ENCODE measurements around the gene NFATC2.

The NFATC2 gene

DNA sequence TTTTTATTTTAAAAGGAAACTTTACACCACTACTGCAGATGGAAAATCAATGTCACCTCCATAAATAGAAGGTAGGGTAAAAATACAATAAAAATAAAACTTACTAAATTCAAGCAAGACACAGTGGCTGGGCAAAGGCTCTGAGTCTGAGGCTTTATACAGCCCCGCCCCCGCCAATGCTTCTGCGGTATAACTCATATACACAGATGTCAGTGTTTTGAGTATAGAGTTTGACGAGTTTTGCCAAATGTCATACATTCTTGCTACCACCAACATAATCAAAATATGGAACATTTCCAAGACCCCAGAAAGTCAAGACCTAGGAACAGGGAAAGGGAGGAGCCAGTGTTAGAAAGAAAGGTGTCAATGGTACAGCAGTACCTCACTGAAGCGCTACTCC lies 12.8 kb downstream of the NFATC2 start:
- no peak overlapping the region for H3K27ac ChIP-seq (ENCODE audit: extremely low read depth, low read depth, low read length)
- H3K9me3 ChIP-seq (ENCODE audit: control insufficient read depth, insufficient read depth, low read depth, low read length): no peaks in the 10 kb centered on the region
- POLR2A ChIA-PET: no interaction called here
- H3K36me3 ChIP-seq (ENCODE audit: control insufficient read depth in 2 of 2, insufficient read depth in 1 of 2, low read length in 2 of 2): no peaks in the 10 kb centered on the region
- CTCF ChIA-PET: no interaction called here
- TF ChIP-seq ZNF792 (tag by site-specific recombination; IDR thresholded peaks at IDR 0.05) (no peak), ZNF426 (tag by site-specific recombination; IDR thresholded peaks at IDR 0.05) (no peak), ZNF610 (tag by site-specific recombination; IDR thresholded peaks at IDR 0.05; ENCODE audit: borderline replicate concordance) (no peak), KLF16 (tag by site-specific recombination; IDR thresholded peaks at IDR 0.05) (no peak), YY2 (tag by site-specific recombination; IDR thresholded peaks at IDR 0.05) (no peak)
- TF ChIP-seq, protein P1, sequence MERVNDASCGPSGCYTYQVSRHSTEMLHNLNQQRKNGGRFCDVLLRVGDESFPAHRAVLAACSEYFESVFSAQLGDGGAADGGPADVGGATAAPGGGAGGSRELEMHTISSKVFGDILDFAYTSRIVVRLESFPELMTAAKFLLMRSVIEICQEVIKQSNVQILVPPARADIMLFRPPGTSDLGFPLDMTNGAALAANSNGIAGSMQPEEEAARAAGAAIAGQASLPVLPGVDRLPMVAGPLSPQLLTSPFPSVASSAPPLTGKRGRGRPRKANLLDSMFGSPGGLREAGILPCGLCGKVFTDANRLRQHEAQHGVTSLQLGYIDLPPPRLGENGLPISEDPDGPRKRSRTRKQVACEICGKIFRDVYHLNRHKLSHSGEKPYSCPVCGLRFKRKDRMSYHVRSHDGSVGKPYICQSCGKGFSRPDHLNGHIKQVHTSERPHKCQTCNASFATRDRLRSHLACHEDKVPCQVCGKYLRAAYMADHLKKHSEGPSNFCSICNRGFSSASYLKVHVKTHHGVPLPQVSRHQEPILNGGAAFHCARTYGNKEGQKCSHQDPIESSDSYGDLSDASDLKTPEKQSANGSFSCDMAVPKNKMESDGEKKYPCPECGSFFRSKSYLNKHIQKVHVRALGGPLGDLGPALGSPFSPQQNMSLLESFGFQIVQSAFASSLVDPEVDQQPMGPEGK (tag by site-specific recombination; IDR thresholded peaks at IDR 0.05): no peak
- TF ChIP-seq, protein P2, sequence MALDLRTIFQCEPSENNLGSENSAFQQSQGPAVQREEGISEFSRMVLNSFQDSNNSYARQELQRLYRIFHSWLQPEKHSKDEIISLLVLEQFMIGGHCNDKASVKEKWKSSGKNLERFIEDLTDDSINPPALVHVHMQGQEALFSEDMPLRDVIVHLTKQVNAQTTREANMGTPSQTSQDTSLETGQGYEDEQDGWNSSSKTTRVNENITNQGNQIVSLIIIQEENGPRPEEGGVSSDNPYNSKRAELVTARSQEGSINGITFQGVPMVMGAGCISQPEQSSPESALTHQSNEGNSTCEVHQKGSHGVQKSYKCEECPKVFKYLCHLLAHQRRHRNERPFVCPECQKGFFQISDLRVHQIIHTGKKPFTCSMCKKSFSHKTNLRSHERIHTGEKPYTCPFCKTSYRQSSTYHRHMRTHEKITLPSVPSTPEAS (tag by site-specific recombination; IDR thresholded peaks at IDR 0.05): no peak
- H3K4me1 ChIP-seq (ENCODE audit: control insufficient read depth, insufficient read depth, low read length): no peaks in the 10 kb centered on the region
- no peak overlapping the region for H3K4me3 ChIP-seq (ENCODE audit: low read depth, low read length)

DNA sequence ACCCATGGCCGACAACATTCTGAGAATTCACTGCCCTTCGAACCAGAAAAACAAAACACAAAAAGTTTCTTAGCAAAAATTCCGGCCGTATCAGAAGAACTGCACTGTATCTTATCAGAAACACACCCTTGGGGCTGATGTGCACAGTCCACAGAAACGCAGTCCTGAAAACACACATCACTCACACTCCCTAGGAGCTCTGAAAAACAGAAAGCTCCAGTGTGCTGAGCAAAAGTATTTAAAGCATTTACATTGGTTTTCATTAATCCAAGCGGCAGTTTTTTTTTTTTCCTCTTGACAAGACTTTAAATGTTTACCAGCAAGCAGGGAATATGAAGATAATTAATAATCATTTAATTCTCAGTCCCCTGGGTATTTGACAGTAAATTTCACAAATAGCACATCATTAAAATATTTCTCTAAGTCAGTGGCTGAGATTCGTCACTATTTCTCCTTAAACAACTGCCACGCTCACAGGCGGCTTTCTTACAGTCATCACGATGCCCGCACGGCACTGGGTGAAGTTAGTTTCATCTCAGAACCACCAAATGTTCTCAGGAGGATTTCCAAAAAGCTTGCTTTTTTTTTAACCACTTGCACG lies 13.3 kb downstream of the NFATC2 start:
- ChIA-PET POLR2A (no interaction called here), CTCF (no interaction called here)
- Histone ChIP-seq H3K4me1 (ENCODE audit: control insufficient read depth, insufficient read depth, low read length) (no peaks in the 10 kb centered on the region), H3K9me3 (ENCODE audit: control insufficient read depth, insufficient read depth, low read depth, low read length) (no peaks in the 10 kb centered on the region), H3K27ac (ENCODE audit: extremely low read depth, low read depth, low read length) (no peak overlapping the region), H3K4me3 (ENCODE audit: low read depth, low read length) (no peak overlapping the region), H3K36me3 (ENCODE audit: control insufficient read depth in 2 of 2, insufficient read depth in 1 of 2, low read length in 2 of 2) (no peaks in the 10 kb centered on the region)
- TF ChIP-seq IKZF3 (tag by site-specific recombination; IDR thresholded peaks at IDR 0.05) (no peak), GLIS2 (tag by site-specific recombination; IDR thresholded peaks at IDR 0.05) (no peak), OVOL3 (tag by site-specific recombination; IDR thresholded peaks at IDR 0.05) (no peak), GLI2 (tag by site-specific recombination; IDR thresholded peaks at IDR 0.05; ENCODE audit: borderline replicate concordance, low read depth) (no peak), ZNF610 (tag by site-specific recombination; IDR thresholded peaks at IDR 0.05; ENCODE audit: borderline replicate concordance) (no peak), ZNF843 (tag by site-specific recombination; IDR thresholded peaks at IDR 0.05) (no peak), ZNF561 (tag by site-specific recombination; IDR thresholded peaks at IDR 0.05; ENCODE audit: borderline replicate concordance) (no peak), ZNF391 (tag by site-specific recombination; IDR thresholded peaks at IDR 0.05; ENCODE audit: borderline replicate concordance, low read depth) (no peak), ZNF560 (tag by site-specific recombination; IDR thresholded peaks at IDR 0.05; ENCODE audit: borderline replicate concordance) (no peak), ZFP37 (tag by site-specific recombination; IDR thresholded peaks at IDR 0.05) (no peak)
- TF ChIP-seq, protein P3, sequence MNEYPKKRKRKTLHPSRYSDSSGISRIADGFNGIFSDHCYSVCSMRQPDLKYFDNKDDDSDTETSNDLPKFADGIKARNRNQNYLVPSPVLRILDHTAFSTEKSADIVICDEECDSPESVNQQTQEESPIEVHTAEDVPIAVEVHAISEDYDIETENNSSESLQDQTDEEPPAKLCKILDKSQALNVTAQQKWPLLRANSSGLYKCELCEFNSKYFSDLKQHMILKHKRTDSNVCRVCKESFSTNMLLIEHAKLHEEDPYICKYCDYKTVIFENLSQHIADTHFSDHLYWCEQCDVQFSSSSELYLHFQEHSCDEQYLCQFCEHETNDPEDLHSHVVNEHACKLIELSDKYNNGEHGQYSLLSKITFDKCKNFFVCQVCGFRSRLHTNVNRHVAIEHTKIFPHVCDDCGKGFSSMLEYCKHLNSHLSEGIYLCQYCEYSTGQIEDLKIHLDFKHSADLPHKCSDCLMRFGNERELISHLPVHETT (tag by site-specific recombination; IDR thresholded peaks at IDR 0.05): no peak
- TF ChIP-seq, protein P4, sequence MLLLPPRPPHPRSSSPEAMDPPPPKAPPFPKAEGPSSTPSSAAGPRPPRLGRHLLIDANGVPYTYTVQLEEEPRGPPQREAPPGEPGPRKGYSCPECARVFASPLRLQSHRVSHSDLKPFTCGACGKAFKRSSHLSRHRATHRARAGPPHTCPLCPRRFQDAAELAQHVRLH (tag by site-specific recombination; IDR thresholded peaks at IDR 0.05): no peak

All from HEK293 (cell line).